HG02884 (cell line): ENCODE data around the gene TBC1D22A.
"Not testable (repeated sequence)": the region's sequence is repeated elsewhere in the genome, so short reads cannot be mapped to it uniquely, and the experiment has no call there.

ENCODE experiments used
- ATAC-seq: cut with Tn5 transposase; IDR thresholded peaks from one replicate; pipeline ENCODE4 v1.9.1; 2021; ENCODE audit warnings: mild to moderate bottlenecking, moderate library complexity; ENCODE audit not compliant: unreplicated experiment

TBC1D22A gene

DNA sequence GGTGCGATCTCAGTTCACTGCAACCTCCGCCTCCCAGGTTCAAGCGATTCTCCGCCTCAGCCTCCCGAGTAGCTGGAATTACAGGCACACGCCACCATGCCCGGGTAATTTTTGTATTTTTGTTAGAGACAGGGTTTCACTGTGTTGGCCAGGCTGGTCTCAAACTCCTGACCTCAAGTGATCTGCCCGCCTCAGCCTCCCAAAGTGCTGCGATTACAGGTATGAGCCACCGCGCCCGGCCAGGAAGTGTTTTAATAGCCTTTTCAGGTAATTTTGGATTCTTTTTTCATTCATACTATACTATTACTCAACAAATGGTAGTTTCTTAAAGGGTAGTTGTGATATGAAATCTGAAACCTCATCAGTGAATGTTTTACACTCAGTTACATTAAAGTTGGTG is 216.2 kb downstream of the TBC1D22A start:
- ATAC-seq = not testable (repeated sequence)

- ATAC-seq = no peak
Observed at GRCh38 chr22:46979506-46979905, 217.1 kb downstream of the TBC1D22A start.

DNA sequence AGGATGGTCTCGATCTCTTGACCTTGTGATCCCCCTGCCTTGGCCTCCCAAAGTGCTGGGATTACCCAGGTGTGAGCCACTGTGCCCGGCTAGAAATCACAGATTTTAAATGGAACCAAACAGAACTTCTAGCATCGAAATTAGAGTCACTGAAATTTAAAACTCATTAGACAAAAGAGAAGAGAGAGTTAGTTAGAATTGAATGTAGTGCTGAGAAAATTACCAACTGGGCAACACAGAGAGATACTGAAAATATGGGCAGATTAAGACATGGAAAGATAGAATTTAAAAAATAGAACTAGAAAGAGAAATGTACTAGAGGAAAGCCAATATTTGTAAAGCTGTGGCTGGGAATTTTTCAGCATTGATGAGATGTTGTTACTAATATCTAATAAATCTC is 217.9 kb downstream of the TBC1D22A start:
- ATAC-seq = no peak

GRCh38 chr22:46982635-46983034 is 220.2 kb downstream of the TBC1D22A start:
- no peak for ATAC-seq

- ATAC-seq = no peak
Observed at GRCh38 chr22:46983046-46983445, 220.6 kb downstream of the TBC1D22A start.

DNA sequence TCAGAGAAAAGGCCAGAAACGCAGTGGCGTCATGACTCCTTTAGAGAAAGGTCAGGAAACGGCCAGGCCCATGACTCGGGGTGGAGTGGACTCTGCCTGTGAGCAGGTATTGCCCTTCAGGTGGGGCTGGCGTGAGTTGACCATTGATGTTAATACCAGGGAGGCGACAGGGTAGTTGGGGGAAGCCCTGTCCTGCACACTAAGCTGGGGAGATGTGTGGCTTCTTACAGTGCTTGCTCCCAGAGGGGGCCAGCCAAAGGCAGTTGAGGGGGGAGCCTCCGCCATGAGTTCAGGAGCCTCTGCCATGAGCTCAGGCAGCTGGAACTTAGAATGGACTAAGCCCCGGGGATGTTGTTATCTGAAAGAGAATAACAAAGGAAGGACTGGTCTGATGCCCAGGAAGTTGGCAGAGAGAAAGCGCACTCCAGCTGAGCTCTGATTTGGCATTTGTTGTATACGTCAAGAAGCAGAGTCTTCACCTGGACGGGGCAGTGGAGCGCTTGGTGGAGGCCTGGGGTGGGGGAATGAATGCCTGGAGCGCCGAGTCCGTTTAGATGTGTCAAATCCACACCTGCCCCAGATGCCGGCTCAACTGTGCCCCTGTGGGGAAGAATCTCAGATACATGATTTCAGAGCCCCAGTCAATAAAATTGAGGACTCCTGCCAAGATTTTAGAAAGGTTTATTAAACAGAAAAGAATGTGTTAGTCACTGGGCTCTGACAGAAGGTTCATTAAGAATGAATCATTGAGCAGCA is 222.5 kb downstream of the TBC1D22A start:
- no peak for ATAC-seq

DNA sequence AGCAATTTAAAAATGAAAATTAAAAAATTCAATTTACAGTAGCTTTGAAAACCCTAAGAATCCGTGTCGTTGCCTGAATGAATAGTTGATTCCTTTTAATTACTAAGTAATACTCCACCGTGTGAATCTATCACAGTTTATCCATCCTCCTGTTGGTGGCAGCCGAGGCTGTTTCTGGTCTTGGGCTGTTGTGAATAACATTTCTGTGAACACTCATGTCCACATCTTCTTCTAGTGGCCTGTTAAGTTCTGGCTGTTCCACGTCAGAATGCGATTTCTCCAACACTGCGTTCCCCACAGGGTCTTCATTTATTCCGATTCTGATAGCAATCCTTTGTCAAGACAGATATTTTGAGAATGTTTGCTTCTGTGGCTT is 223.0 kb downstream of the TBC1D22A start:
- ATAC-seq = no peak

- ATAC-seq = no peak
Observed at GRCh38 chr22:46986788-46987187, 224.3 kb downstream of the TBC1D22A start.

DNA sequence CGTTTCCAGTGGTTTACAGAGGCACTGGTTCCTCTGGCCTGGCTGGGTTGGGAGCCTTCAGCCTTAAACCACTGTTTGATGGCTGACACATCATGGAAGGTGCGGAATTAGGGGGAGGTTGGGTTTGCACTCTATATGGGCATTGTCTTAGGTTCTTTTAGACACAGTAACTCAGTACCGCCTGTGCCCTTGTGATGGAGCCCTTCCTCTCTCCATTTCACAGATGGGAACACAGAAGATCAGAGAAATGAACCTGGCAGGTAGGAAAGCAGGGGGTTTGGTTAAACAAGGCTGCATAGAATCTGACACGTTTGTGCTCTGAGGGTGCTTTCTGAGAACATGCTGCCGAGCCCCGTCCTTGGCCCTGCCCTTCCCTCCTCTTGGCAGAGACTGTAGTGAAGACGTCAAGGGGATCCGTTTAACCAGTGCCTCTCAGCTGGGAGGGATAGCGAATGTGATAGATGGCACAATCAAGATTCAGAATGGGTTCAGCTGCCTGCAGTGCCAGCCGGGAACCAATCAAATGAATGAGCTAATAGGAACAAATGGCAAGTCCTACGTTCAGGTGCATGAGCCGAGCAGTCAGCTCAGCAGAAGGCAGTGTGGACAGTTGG is 228.6 kb downstream of the TBC1D22A start:
- no peak for ATAC-seq

DNA sequence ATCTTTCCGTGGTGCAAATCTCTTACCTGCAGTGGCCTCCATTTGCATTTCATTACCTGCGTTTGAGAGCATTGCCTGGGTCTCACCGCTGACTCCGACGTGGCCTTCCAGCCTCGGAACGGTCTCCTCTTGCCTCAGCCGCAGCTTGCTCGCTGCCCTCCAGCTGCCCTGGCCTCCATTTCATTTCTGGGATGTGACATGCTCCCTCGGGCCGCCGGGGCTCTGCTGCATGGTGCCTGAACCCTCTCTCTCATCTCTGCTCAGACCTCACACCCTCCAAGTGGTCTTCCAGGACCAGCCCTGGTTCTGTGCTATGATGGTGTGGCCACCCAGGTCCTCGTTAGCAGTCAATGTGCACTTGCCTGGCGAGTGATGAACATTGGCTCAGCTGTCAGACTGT is 229.2 kb downstream of the TBC1D22A start:
- ATAC-seq = no peak

DNA sequence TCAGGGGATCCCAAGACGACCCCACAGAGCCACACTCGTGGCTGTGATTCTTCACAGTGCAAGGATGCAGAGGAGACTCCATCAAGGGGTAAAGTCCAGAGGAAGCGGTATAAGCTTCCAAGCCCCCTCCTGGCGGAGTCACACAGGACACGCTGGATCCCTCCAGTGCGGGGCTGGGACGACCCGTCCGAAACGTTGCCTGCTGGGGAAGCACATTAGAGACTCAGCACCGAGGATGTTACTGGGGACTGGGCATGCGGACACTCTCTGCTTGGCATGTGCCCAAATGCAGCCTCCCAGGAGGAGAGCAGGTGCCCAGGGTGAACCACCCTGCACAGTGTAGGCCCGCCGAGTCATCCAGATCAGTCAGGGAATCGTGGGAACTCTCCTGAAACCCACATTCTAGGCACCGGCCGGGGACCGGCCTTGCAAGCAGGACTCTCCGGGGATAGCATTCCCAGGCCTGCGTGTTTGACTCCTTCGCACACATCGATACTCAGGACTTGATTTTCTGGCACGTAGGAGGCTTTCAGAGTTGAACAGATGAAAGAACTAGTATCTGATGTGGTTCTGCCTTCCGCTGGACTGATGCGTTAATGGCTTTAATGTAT is 229.8 kb downstream of the TBC1D22A start:
- ATAC-seq = no peak

DNA sequence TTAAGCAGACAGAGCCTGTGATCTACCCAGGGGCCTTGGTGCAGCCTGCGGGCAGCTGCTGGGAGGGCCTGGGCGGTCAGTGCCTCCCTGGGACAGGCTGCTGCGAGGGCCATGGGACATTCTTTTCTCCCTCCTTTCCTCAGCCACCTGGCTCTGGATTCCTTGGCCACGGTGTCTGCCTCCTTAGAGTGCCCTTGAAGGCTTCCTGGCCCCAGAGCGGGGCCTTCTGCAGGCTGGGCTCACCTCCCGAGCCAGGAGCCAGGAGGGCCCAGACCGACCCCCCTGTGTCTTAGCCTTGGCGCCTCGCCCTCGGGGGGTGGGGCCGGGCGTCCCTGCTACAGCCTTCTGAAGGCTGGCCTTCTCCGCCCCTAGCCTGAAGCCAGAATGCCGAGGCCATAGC is 231.2 kb downstream of the TBC1D22A start:
- ATAC-seq = no peak

GRCh38 chr22:46994265-46994664 is 231.8 kb downstream of the TBC1D22A start:
- ATAC-seq = no peak

GRCh38 chr22:46994983-46995382 is 232.5 kb downstream of the TBC1D22A start:
- no peak for ATAC-seq

DNA sequence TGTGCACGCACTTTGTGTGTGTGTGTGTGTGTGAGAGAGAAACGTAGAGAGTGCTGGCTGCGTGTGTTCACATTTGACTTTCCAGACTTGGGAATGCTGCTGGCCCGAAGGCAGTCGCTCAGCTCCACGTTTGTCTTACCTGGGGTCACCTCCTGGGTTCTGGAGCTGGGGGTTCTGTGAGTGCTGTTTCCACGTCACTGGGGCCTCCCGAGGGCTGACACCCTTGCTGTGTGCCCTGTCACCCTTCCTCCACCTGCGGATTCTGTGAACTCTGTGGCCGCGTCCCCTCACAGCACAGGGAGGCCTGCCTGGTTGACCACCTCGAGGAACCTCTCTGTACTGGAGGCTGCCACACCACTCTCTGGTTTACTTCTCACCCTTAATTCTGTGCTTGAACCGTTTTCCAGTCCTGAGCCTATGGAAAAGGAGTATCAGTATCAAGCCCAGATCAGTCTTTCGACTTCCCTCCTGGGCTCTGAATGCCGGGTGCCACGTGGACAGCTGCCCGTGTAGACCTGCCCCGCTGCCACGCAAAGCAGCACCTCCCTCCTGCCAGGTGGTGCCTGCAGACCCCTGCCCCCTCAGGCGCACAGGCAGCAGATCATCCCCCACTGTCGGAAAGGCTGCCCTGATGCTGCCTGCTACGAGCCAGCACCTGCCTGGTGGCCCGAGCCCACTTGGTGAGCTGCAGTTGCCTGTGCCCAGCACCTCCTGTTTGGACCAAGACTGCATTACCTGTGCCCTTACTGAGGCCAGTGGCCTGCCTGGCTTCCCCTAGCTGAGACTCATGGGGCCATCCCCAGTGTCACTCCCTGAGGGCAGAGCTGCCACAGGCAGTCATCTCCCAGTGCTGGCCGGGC is 233.3 kb downstream of the TBC1D22A start:
- no peak for ATAC-seq

GRCh38 chr22:46996595-46997310 is 234.3 kb downstream of the TBC1D22A start:
- ATAC-seq = no peak

DNA sequence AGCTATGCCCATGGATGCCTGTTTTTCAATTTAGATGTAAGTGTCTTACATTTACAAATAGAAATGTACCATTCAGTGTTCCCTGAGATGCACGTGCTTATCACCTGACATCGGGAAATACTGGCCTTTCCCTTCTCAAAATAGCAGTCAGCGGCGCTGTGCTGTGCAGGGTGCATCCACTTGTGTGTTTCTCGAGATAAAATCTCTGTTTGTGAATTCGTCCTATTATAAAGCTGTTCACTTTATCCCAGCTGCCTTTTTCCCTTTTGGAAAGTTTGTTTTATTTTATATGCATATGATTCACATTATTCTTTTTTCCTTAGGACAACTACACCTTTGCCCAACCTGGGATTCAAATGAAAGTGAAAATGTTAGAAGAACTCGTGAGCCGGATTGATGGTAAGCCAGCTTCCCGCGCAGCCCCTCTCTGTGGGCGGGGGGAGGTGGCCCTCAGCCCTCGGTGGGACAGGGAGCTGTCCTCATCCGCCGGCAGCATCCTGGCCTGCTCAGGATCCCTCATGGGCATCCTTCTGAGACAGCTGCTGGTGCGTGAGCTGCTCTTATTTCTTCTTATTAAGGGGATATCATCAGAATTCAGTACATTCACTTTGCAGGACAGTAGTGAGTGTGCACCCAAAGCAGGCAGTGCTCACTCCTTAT is 235.0 kb downstream of the TBC1D22A start:
- ATAC-seq = no peak

DNA sequence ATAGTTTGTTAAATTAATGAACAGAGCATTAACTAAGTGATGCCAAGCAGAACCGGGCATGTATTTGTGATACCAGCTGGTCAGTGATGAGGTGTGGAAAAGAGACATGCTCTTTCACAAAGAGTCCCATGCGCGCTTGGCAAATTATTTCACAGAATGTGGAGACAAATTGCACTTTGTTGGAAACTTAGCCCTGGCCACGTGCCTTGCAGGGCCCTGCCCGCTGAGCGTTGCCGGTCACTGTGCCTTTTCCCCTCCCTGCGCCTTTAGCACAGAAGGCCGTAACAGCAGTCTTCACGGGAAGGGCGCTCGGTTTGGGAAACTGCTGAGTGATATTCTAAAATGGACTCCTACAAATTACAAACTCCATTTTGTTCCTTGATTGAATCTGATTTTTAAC is 235.9 kb downstream of the TBC1D22A start:
- ATAC-seq = no peak

- no peak for ATAC-seq
Observed at GRCh38 chr22:47000256-47000655, 237.8 kb downstream of the TBC1D22A start.

GRCh38 chr22:47000888-47001287 is 238.4 kb downstream of the TBC1D22A start:
- ATAC-seq = no peak
